ENCODE measurements around the gene GYPB. TPM values are rescaled to one million over a fixed set of nuclear protein-coding genes. Genes with fewer than 3 reads are reported as not detected.
"Not testable (repeated sequence)": the region's sequence is repeated elsewhere in the genome, so short reads cannot be mapped to it uniquely, and the experiment has no call there.

The GYPB gene
- total RNA-seq, 1 donor from 2014 or later: not detected

DNA sequence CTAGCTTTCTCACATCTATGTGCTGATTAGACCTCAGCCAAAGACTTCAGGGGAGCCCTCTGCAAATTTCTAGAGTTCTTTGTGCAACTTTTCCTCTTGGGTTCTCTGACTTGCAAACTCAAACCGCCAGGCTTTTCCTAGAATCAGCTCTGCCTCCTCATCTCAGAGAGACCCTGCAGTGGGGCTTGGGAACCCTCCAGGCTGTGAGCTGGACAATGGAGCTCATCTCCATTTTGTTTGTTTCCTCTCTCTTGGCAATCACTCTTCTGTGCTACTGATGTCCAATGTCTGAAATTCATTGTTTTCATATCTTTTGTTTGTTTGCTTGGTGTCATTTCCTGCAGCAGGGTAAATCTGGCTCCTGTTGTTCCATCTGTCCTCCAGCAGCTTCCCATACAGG, 33.0 kb downstream of the GYPB start:
- H3K27ac ChIP-seq: no peak overlapping the region
- no peaks in the 10 kb centered on the region for H3K27me3 ChIP-seq
- H3K9me3 ChIP-seq: no peaks in the 10 kb centered on the region
- H3K4me3 ChIP-seq: no peak overlapping the region
- H3K36me3 ChIP-seq: no peaks in the 10 kb centered on the region
- intact Hi-C loops (cut with DNase I): no loop called here
- TF ChIP-seq POLR2A (IDR thresholded peaks at IDR 0.05): no peak
- TF ChIP-seq, protein P1, sequence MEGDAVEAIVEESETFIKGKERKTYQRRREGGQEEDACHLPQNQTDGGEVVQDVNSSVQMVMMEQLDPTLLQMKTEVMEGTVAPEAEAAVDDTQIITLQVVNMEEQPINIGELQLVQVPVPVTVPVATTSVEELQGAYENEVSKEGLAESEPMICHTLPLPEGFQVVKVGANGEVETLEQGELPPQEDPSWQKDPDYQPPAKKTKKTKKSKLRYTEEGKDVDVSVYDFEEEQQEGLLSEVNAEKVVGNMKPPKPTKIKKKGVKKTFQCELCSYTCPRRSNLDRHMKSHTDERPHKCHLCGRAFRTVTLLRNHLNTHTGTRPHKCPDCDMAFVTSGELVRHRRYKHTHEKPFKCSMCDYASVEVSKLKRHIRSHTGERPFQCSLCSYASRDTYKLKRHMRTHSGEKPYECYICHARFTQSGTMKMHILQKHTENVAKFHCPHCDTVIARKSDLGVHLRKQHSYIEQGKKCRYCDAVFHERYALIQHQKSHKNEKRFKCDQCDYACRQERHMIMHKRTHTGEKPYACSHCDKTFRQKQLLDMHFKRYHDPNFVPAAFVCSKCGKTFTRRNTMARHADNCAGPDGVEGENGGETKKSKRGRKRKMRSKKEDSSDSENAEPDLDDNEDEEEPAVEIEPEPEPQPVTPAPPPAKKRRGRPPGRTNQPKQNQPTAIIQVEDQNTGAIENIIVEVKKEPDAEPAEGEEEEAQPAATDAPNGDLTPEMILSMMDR (IDR thresholded peaks at IDR 0.05): no peak
- TF ChIP-seq POLR2AphosphoS5 (IDR thresholded peaks at IDR 0.05; ENCODE audit: insufficient read depth in 1 of 2, low read depth in 1 of 2): no peak
- DNase-seq (ENCODE audit: extremely low spot score in 2 of 2): no peak
- no peaks in the 10 kb centered on the region for H3K4me1 ChIP-seq

DNA sequence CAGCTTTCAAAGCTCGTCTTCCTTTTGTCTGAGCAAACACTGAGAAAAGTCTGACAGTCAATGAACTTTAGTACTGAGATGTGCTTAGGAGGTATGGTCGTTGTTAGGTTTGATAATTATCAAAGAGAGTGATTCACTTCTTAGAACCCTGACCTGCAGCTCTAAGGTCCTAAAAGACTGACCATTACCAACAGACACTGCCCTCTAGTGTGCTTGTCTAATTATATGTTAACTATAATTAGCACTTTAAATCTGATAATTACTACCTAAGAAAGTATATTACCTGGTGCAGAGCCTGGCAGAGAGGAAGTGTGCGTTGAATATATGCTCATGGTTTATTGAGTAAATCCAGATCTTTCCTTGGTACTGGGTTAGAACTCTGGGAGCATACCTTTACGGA, 38.4 kb downstream of the GYPB start:
- H3K4me1 ChIP-seq; DNase-seq (ENCODE audit: extremely low spot score in 2 of 2); intact Hi-C loops (cut with DNase I); H3K27ac ChIP-seq; H3K9me3 ChIP-seq; H3K4me3 ChIP-seq; H3K27me3 ChIP-seq; H3K36me3 ChIP-seq: not testable (repeated sequence)

DNA sequence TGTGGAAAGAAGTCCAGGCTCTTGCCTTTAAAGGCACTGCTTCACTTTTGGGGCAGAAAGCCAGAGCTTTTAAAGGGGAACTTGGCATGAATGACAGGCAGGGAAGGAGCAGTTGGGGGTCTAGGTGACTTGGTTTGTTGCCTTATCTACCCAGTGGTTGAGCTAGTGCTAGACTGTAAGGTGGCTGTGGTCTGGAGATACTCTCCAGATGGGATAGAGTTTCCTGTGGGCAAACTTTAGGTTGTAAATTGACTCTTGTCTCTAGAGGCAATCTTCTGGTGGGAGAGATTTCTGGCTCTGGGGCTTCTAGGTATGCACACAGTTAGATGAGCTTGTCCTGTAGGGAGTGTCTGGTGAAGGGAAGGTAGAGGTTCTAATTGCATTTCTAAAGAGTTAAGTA, 43.7 kb downstream of the GYPB start:
- H3K4me3 ChIP-seq; DNase-seq (ENCODE audit: extremely low spot score in 2 of 2); H3K9me3 ChIP-seq; H3K4me1 ChIP-seq; H3K36me3 ChIP-seq; H3K27ac ChIP-seq; intact Hi-C loops (cut with DNase I); H3K27me3 ChIP-seq: not testable (repeated sequence)

DNA sequence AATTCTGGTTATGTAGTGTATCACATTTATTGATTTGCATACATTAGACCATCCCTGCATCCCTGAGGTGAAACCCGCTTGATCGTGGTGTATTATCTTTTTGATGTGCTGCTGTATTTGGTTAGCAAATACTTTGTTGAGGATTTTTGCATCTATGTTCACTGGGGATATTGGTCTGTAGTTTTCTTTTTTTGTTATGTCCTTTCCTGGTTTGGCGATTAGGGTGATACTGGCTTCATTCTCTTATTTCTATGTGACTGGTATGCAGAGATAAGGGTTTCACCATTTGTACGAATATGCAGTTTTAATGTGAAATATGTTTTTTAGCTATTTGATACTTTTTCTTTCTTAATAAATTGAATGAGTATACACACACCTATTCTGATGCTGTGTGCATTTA, 45.2 kb downstream of the GYPB start:
- H3K36me3 ChIP-seq; H3K27ac ChIP-seq; H3K4me1 ChIP-seq; H3K27me3 ChIP-seq; intact Hi-C loops (cut with DNase I); H3K4me3 ChIP-seq; DNase-seq (ENCODE audit: extremely low spot score in 2 of 2); H3K9me3 ChIP-seq: not testable (repeated sequence)

DNA sequence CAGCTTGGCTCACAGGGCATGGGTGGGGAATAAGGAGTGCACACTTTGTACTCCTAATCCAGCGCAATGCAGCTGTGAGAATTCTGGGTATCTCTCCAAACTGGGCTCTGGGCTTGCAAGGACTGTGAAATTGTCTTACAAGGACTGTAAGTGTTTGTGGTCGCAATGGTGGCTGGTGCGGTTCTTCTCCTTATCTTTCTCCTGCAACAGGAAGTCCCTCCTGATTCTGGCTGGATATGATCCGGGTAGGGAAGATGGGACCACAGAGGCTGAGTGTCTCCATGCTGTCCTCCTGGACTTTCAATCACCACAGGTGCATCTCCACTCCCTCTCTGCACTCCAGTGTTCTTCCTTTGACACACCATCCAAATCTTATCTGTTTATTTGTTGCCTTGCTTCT, 58.1 kb downstream of the GYPB start:
- Histone ChIP-seq H3K36me3 (no peaks in the 10 kb centered on the region), H3K4me1 (no peaks in the 10 kb centered on the region), H3K9me3 (no peaks in the 10 kb centered on the region), H3K4me3 (no peak overlapping the region), H3K27me3 (no peaks in the 10 kb centered on the region), H3K27ac (no peak overlapping the region)
- intact Hi-C loops (cut with DNase I): no loop called here
- TF ChIP-seq POLR2AphosphoS5 (IDR thresholded peaks at IDR 0.05; ENCODE audit: insufficient read depth in 1 of 2, low read depth in 1 of 2) (no peak), POLR2A (IDR thresholded peaks at IDR 0.05) (no peak)
- TF ChIP-seq, protein P1 (IDR thresholded peaks at IDR 0.05): no peak
- DNase-seq (ENCODE audit: extremely low spot score in 2 of 2): no peak

DNA sequence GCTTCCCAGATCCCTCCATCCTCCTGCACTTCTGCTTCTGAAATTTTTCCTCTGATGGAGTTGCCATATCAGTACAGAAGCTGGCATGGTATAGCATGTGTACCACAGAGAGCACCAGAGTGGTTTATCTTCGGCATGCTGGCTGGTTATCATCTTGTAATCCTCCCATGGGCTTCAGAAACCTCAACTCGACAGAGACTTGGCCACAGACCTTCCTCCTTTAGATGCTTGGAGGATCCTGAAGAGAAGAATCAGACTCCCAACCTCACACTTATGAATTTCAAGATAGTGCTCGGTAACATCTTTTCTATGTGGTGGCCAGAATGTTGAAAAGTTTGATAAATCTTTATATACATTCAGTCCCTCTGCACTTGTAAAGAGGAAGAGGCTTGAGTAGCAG, 63.9 kb downstream of the GYPB start:
- H3K4me3 ChIP-seq; H3K9me3 ChIP-seq; DNase-seq (ENCODE audit: extremely low spot score in 2 of 2); H3K36me3 ChIP-seq; H3K4me1 ChIP-seq; H3K27ac ChIP-seq; intact Hi-C loops (cut with DNase I); H3K27me3 ChIP-seq: not testable (repeated sequence)

DNA sequence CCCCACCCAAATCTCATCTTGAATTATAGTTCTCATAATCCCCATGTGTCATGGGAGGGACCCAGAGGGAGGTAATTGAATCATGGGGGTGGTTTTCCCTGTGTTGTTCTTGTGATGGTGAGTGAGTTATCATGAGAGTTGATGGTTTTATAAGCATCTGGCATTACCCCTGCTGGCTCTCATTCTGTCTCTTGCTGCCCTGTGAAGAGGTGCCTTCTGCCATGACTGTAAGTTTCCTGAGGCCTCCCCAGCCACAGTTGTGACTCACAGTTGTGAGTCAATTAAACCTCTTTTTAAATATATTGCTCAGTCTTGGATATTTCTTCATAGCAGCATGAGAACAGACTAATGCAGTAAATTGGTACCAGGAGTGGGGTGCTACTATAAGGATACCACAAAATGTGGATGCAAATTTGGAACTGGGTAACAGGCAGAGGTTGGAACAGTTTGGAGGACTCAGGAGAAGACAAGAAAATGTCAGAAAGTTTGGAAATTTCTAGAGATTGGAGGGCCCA, 67.7 kb downstream of the GYPB start:
- DNase-seq (ENCODE audit: extremely low spot score in 2 of 2); H3K4me3 ChIP-seq; H3K27me3 ChIP-seq; H3K4me1 ChIP-seq; H3K36me3 ChIP-seq; H3K9me3 ChIP-seq; H3K27ac ChIP-seq; intact Hi-C loops (cut with DNase I): not testable (repeated sequence)

DNA sequence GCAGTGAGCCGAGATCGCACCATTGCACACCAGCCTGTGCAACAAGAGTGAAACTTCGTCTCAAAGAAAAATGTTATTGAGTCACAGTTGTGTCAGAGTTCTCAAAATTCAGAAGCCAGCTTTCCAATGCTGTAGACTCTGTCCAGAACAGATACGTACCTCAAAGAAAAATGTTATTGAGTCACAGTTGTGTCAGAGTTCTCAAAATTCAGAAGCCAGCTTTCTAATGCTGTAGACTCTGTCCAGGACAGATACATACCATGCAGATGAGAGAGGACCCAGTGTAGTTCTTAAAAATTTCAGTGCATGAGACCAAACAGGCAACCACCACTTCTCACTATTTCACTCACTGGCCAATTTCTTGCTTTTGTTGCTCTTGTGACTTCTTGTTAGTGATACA, 68.2 kb downstream of the GYPB start:
- DNase-seq (ENCODE audit: extremely low spot score in 2 of 2); H3K27ac ChIP-seq; intact Hi-C loops (cut with DNase I): not testable (repeated sequence)

DNA sequence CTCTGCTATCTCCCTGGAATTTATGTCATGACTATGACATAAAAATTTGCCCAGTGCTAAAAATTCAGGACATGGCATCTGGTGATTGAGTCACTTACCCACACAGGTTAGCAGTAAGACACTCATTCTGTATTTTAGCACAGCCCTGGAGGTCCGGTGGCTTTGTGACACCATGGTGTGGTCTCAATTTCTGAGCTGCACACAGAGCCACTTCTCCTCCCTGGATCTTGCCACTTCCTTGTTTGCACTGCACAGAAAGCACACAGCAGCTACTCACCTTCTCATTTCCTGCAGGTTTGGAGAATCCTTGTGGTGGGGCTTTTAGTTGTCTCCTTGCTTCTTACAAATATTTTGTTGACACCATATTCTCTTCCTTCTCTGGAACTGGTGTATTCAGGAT, 69.0 kb downstream of the GYPB start:
- intact Hi-C loops (cut with DNase I); H3K27me3 ChIP-seq; H3K27ac ChIP-seq; DNase-seq (ENCODE audit: extremely low spot score in 2 of 2); H3K4me3 ChIP-seq; H3K9me3 ChIP-seq; H3K4me1 ChIP-seq; H3K36me3 ChIP-seq: not testable (repeated sequence)

More for the DNA sequence above, 68.2 kb downstream of the GYPB start:
- H3K4me1 ChIP-seq, H3K27me3 ChIP-seq, H3K9me3 ChIP-seq, H3K4me3 ChIP-seq, H3K36me3 ChIP-seq: not testable (repeated sequence)

DNA sequence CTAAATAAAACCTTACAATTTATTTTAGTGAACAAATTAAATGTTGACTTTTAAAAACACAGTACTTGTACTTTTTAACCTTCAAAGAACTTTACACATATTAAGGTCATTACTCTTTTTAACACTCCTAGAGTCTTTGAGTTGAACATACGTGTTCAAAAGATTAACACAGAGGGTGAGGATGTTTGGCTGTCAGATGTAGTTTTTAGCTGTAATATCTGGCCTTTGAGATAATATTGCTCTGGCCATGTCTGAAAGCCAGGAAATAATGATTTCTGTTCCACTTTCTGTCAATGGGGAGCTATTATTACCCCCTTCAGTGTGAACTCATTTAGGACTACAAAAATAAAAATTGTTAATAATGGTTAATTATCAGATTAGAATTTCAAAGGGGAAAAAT, 71.7 kb downstream of the GYPB start:
- H3K27ac ChIP-seq; H3K36me3 ChIP-seq; DNase-seq (ENCODE audit: extremely low spot score in 2 of 2); H3K27me3 ChIP-seq; H3K4me1 ChIP-seq; H3K4me3 ChIP-seq; H3K9me3 ChIP-seq; intact Hi-C loops (cut with DNase I): not testable (repeated sequence)
